ENCODE measurements around the gene RANBP17.

GRCh38 chr5:171270136-171270535 is 408.3 kb downstream of the RANBP17 start:
- TF ChIP-seq CTCF (conservative IDR thresholded peaks at IDR 0.05; ENCODE audit: low read depth, low read length), result no peak
- no peak for TF ChIP-seq EZH2 (IDR thresholded peaks at IDR 0.05; ENCODE audit: borderline replicate concordance, low read depth, low read length, poor library complexity, severe bottlenecking)

Data from A673 (cell line).